NB4 (cell line): ENCODE data around the gene CAB39.

Experiments used
- DNase-seq: peaks from one replicate; pipeline ENCODE4 v3.0.0; 2010; ENCODE audit warnings: low read depth
- H3K4me3 ChIP-seq: one replicate; pipeline ENCODE4 v1.5.1; 2011; ENCODE audit warnings: mild to moderate bottlenecking, low read depth, low read length, moderate library complexity
- MYC ChIP-seq: IDR thresholded peaks from 2 replicates; pipeline ENCODE4 v1.6.1; 2011; ENCODE audit warnings: low read depth, low read length
- POLR2A ChIP-seq: IDR thresholded peaks from 2 replicates; pipeline ENCODE4 v1.6.1; 2011; ENCODE audit warnings: mild to moderate bottlenecking; ENCODE audit not compliant: insufficient read length; ENCODE audit errors: extremely low read depth
- TF ChIP-seq, protein P1 (sequence below): IDR thresholded peaks from one replicate; pipeline ENCODE4 v1.5.1; 2012; ENCODE audit warnings: low read depth, low read length
- TF ChIP-seq, protein P2 (sequence below): IDR thresholded peaks from 2 replicates; pipeline ENCODE4 v1.6.1; 2011; ENCODE audit warnings: low read depth, low read length

The CAB39 gene

DNA sequence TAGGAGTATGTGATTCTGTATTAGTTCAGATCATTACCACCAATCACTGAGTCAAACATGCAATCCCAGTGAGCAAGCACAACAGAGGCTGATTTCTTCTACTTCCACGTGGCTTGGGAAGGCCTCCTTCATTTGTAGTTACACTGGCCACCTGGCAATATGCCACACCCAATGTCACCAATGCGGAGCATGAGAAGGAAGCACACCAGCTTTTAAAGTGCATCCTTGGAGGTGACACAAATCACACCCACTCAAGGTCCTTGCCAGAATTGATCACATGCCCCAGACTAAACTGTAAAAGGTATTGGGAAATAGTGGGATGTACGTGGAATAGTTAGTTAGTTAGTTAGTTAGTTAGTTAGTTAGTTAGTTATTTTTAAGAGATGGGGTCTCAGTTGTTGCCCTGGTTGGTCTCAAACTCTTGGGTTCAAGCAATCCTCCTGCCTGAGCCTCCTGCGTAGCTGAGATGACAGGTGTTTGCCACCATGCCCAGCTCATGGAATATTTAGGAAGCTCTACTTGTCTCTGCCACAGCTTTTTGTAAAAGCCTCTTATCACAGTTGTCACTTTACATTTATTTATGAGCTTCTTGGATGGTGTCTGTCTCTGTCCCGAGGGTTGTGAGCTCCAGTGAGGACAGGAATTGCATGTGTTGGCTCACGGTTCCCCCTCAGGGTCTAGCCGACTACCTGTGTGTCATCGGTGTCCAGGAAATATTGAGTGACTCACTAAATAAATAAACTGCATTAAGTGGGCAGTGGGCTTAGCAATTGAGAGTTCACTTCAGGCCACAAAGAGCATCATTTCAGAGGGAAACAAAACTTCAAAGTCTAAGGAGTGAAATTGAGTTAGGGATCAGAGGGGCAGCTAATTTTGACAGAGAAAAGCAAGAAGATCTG is 28.1 kb upstream of the CAB39 start:
- TF ChIP-seq MYC (no peak), POLR2A (no peak)
- TF ChIP-seq, protein P1, sequence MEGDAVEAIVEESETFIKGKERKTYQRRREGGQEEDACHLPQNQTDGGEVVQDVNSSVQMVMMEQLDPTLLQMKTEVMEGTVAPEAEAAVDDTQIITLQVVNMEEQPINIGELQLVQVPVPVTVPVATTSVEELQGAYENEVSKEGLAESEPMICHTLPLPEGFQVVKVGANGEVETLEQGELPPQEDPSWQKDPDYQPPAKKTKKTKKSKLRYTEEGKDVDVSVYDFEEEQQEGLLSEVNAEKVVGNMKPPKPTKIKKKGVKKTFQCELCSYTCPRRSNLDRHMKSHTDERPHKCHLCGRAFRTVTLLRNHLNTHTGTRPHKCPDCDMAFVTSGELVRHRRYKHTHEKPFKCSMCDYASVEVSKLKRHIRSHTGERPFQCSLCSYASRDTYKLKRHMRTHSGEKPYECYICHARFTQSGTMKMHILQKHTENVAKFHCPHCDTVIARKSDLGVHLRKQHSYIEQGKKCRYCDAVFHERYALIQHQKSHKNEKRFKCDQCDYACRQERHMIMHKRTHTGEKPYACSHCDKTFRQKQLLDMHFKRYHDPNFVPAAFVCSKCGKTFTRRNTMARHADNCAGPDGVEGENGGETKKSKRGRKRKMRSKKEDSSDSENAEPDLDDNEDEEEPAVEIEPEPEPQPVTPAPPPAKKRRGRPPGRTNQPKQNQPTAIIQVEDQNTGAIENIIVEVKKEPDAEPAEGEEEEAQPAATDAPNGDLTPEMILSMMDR = no peak
- TF ChIP-seq, protein P2, sequence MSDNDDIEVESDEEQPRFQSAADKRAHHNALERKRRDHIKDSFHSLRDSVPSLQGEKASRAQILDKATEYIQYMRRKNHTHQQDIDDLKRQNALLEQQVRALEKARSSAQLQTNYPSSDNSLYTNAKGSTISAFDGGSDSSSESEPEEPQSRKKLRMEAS = no peak

DNA sequence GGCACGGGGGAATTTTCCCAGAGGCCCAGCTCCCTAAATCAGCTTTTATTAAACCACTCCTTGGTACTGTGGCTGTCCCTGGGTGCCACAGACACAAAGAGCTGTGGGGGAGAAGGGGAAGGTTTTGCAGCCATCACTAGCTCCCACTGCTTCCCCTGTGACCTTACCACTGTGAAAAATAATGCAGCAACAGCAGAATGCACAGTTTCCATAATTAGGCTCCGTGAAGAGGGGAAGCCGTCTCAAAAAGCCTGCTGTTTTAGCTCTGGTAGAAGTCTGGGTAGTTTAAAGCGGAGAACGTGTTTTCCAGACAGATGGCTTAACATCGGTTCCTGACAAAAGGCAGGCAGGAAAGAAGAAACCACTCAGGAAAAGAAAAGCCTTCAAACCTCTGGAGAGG is 27.5 kb upstream of the CAB39 start:
- DNase-seq = no peak
- TF ChIP-seq, protein P2 = no peak
- TF ChIP-seq, protein P1 = no peak
- TF ChIP-seq MYC (no peak), POLR2A (no peak)
- H3K4me3 ChIP-seq = no peak overlapping the region

More for the DNA sequence above, 28.1 kb upstream of the CAB39 start:
- no peak for DNase-seq
- no peak overlapping the region for H3K4me3 ChIP-seq

DNA sequence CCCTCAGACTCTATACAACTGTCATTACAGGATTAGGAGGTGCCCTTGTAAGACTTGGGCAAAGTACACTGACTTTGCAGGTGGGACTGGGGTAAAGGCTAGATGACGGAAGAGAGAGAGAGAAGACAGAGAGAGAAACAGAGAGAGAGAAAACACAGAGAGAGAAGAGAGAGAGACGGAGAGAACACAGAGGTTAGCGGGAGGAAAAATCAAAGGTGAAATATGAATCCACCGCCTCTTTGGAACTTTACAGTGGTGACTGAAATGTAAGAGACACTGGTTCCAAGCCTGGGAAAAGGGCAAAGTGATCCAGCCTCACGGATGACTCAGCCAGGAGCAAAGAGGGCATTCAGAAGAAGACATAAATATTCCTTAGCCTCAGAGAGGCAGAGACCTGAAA is 25.1 kb upstream of the CAB39 start:
- H3K4me3 ChIP-seq = no peak overlapping the region
- TF ChIP-seq MYC (no peak), POLR2A (no peak)
- TF ChIP-seq, protein P2 = no peak
- TF ChIP-seq, protein P1 = no peak
- DNase-seq = no peak

DNA sequence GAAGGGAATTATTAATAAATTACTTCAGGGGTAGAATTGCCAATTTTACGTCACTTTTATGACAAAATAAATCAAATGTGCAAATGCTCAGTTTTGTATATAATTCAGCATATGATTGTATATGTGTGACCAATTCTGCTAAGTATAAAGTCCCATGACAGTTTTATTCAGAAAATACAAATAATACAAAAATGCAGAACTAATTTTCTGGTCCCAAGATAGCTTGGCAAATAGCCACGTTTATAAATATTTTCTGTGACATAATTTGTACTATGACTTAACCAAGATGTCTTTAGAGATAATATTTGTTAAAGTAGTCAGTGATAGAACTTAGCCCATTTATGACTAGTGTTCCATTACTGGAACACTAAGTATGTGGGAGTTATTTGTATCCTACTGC is 24.2 kb upstream of the CAB39 start:
- no peak overlapping the region for H3K4me3 ChIP-seq
- no peak for DNase-seq
- TF ChIP-seq, protein P2 = no peak
- no peak for TF ChIP-seq MYC

DNA sequence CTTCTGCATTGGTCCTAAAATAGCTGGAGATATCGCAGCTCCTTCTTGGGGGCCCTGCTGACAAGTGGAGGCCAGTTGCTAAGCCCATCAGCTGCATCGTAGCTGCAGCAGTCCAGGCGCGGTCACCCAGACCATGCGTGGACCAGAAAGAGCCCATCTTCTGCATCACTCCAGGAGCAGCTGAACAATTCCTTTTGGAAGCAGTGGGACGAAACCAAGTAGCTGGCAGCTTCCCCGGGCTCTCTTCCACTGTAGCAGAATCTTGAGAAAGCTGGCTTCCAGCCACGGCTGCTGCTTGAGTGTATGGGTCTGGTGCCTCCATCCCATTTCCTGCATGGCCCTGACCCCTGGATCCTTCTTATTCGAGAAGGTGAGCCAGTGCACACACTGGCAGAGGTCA is 22.2 kb upstream of the CAB39 start:
- H3K4me3 ChIP-seq = no peak overlapping the region
- no peak for DNase-seq
- TF ChIP-seq, protein P2 = no peak
- TF ChIP-seq, protein P1 = no peak
- TF ChIP-seq POLR2A (no peak), MYC (no peak)

DNA sequence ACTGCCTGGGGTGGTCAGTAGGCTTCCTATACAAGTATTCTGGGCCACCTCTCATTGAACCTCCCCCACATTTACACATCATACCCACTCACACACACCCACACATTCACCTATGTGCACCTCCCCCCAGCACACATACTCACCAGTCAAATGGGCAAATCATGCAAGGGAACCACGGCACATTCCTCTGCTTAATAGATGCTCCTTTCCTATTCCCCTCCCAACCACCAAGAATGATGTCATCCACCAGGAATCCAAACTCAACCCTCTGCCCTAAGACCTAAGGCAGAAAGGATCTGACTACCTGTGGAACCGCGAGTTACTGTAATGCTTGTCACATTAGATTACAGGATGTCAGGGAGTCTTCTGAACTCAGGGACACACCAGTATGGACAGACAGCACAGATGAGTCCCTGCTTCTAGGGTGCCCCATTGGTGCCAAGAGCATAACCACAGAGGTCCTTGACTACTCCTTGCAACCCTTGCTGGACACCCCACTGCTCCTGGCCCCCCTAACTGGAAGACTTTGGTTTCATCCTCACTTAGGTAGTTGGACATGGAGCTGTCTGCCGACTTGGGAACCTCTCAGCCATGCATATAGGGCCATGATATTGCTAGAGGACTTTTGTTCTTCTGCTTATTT is 21.5 kb upstream of the CAB39 start:
- DNase-seq = no peak
- H3K4me3 ChIP-seq = no peak overlapping the region
- no peak for TF ChIP-seq POLR2A
- TF ChIP-seq, protein P1 = no peak
- no peak for TF ChIP-seq MYC
- TF ChIP-seq, protein P2 = no peak
